HG02642 (cell line): ENCODE results near the gene GNAT3.

Experiments
- ATAC-seq: cut with Tn5 transposase; IDR thresholded peaks from one replicate; pipeline ENCODE4 v1.9.1; 2021; ENCODE audit warnings: mild to moderate bottlenecking; ENCODE audit not compliant: unreplicated experiment, poor library complexity

GNAT3 gene

GRCh38 chr7:80511964-80512363 lies at the start of gene GNAT3:
GNAT3 (minus strand) TSS chr7:80512064; CDS start chr7:80511926, 138 bp downstream.
- ATAC-seq = no peak

GRCh38 chr7:80558116-80558515 lies 46.3 kb upstream of the GNAT3 start:
- ATAC-seq = no peak

GRCh38 chr7:80552031-80552694 lies 40.3 kb upstream of the GNAT3 start:
- no peak for ATAC-seq

- no peak for ATAC-seq
Measured at GRCh38 chr7:80550005-80550404, 38.1 kb upstream of the GNAT3 start.

- no peak for ATAC-seq
Measured at GRCh38 chr7:80548840-80549530, 37.1 kb upstream of the GNAT3 start.

GRCh38 chr7:80542398-80542797 lies 30.5 kb upstream of the GNAT3 start:
- no peak for ATAC-seq

GRCh38 chr7:80540836-80541235 lies 29.0 kb upstream of the GNAT3 start:
- ATAC-seq = no peak

- ATAC-seq = no peak
Measured at GRCh38 chr7:80537091-80537490, 25.2 kb upstream of the GNAT3 start.

GRCh38 chr7:80536426-80536825 lies 24.6 kb upstream of the GNAT3 start:
- no peak for ATAC-seq

GRCh38 chr7:80533287-80533686 lies 21.4 kb upstream of the GNAT3 start:
- no peak for ATAC-seq

- no peak for ATAC-seq
Measured at GRCh38 chr7:80532153-80532552, 20.3 kb upstream of the GNAT3 start.

- ATAC-seq = no peak
Measured at GRCh38 chr7:80530136-80530535, 18.3 kb upstream of the GNAT3 start.

- ATAC-seq = no peak
Measured at GRCh38 chr7:80529362-80529761, 17.5 kb upstream of the GNAT3 start.

- no peak for ATAC-seq
Measured at GRCh38 chr7:80528689-80529088, 16.8 kb upstream of the GNAT3 start.

GRCh38 chr7:80526472-80526871 lies 14.6 kb upstream of the GNAT3 start:
- no peak for ATAC-seq

- ATAC-seq = no peak
Measured at GRCh38 chr7:80524693-80525092, 12.8 kb upstream of the GNAT3 start.

GRCh38 chr7:80521809-80522208 lies 9.9 kb upstream of the GNAT3 start:
- no peak for ATAC-seq

GRCh38 chr7:80520199-80520598 lies 8.3 kb upstream of the GNAT3 start:
- ATAC-seq = no peak

GRCh38 chr7:80517282-80517747 lies 5.5 kb upstream of the GNAT3 start:
- ATAC-seq = no peak

GRCh38 chr7:80515298-80515697 lies 3.4 kb upstream of the GNAT3 start:
- ATAC-seq = no peak

- ATAC-seq = no peak
Measured at GRCh38 chr7:80510021-80510420, 1.8 kb downstream of the GNAT3 start.

GRCh38 chr7:80508440-80508839 lies 3.4 kb downstream of the GNAT3 start:
- no peak for ATAC-seq
